H1 (cell line): ENCODE data around the gene POLD1. TPM values are rescaled to one million over a fixed set of nuclear protein-coding genes. Genes with fewer than 3 reads are reported as not detected.

Experiments used
- CTCF ChIA-PET: fragments of 300-600 bp; sonication (Branson Sonifier 250); formaldehyde crosslinking; loops from one replicate; lab custom pipeline; 2021; ENCODE audit not compliant: partially characterized antibody; lab: Charles Lee
- POLR2A ChIA-PET: fragments of 300-600 bp; sonication (Branson Sonifier 250); formaldehyde crosslinking; loops from one replicate; lab custom pipeline; 2021; ENCODE audit warnings: inconsistent platforms; ENCODE audit not compliant: partially characterized antibody; lab: Charles Lee
- DNase-seq, 2 experiments: peaks; one replicate each; pipeline versions ENCODE4 v3.0.0 to v3.0.0-alpha.2; 2010 to 2022; ENCODE audit warnings: low spot score in 2 of 2, low read depth in 1 of 2, mixed read lengths in 1 of 2
- FAIRE-seq: peaks from 2 replicates; lab custom pipeline; 2011; peaks lifted over from hg19 to GRCh38; lab: Jason Lieb, UNC
- H2AFZ ChIP-seq: 2 replicates; pipeline ENCODE4 v1.8.1; 2012; ENCODE audit warnings: low read length, inconsistent platforms
- H2AK5ac ChIP-seq: 2 replicates; pipeline ENCODE4 v1.6.1; 2013; ENCODE audit warnings: low read depth, low read length
- H2BK120ac ChIP-seq: replicated peaks from 2 replicates; pipeline ENCODE3; 2013; ENCODE audit warnings: low read depth, low read length, inconsistent platforms
- H2BK12ac ChIP-seq: 2 replicates; pipeline ENCODE4 v1.6.1; 2013; ENCODE audit warnings: low read depth, low read length
- H2BK15ac ChIP-seq: 2 replicates; pipeline ENCODE4 v1.6.1; 2013; ENCODE audit warnings: low read length
- H2BK20ac ChIP-seq: 2 replicates; pipeline ENCODE4 v1.6.1; 2013; ENCODE audit warnings: low read length
- H2BK5ac ChIP-seq: 2 replicates; pipeline ENCODE4 v1.6.1; 2013; ENCODE audit warnings: low read depth, low read length
- H3K14ac ChIP-seq: 2 replicates; pipeline ENCODE4 v1.6.1; 2013; ENCODE audit warnings: inconsistent platforms; ENCODE audit not compliant: insufficient read length
- H3K18ac ChIP-seq: 2 replicates; pipeline ENCODE4 v1.6.1; 2013; ENCODE audit warnings: low read length; ENCODE audit errors: extremely low read depth
- H3K23ac ChIP-seq: 2 replicates; pipeline ENCODE4 v1.6.1; 2013; ENCODE audit warnings: inconsistent platforms; ENCODE audit not compliant: insufficient read length
- H3K23me2 ChIP-seq: 2 replicates; pipeline ENCODE4 v1.6.1; 2013; ENCODE audit warnings: low read depth, low read length
- H3K27ac ChIP-seq: 2 replicates; pipeline ENCODE4 v1.6.1; 2011; ENCODE audit warnings: low read depth, low read length, inconsistent platforms
- H3K27me3 ChIP-seq, 4 experiments: replicated peaks in 1 of 4; 1 replicate in 1 of 4; 2 replicates in 3 of 4; pipeline versions ENCODE4 v1.6.1 to v1.8.1; 2011 to 2013; ENCODE audit warnings: low read length in 3 of 4, mild to moderate bottlenecking in 3 of 4, inconsistent platforms in 2 of 4, mixed read lengths in 2 of 4, moderate library complexity in 1 of 4; ENCODE audit not compliant: control insufficient read depth in 3 of 4, insufficient read depth in 3 of 4; ENCODE audit errors: extremely low read depth in 1 of 4
- H3K36me3 ChIP-seq, 4 experiments: 2 replicates each; pipeline versions ENCODE4 v1.6.1 to v1.8.1; 2011 to 2013; ENCODE audit warnings: mild to moderate bottlenecking in 4 of 4, low read length in 3 of 4, moderate library complexity in 2 of 4, control low read depth in 1 of 4, inconsistent platforms in 1 of 4; ENCODE audit not compliant: insufficient read depth in 4 of 4, control insufficient read depth in 2 of 4
- H3K4ac ChIP-seq: replicated peaks from 2 replicates; pipeline ENCODE3; 2013; ENCODE audit warnings: low read length, low read depth, mixed read lengths, inconsistent platforms; ENCODE audit not compliant: insufficient read length
- H3K4me1 ChIP-seq, 4 experiments: replicated peaks in 1 of 4; 1 replicate in 1 of 4; 2 replicates in 3 of 4; pipeline versions ENCODE4 v1.6.1 to v1.8.1; 2011 to 2013; ENCODE audit warnings: low read length in 3 of 4, inconsistent platforms in 2 of 4, mixed read lengths in 1 of 4; ENCODE audit not compliant: insufficient read depth in 4 of 4, control insufficient read depth in 3 of 4
- H3K4me2 ChIP-seq, 2 experiments: 2 replicates each; pipeline versions ENCODE4 v1.6.1 to v1.8.1; 2011 to 2013; ENCODE audit warnings: low read depth in 2 of 2, low read length in 2 of 2, control low read depth in 1 of 2, inconsistent platforms in 1 of 2, mild to moderate bottlenecking in 1 of 2; ENCODE audit not compliant: insufficient read depth in 1 of 2
- H3K4me3 ChIP-seq, 4 experiments: fragments of 200-600, 300-600 bp in 1 of 4; sonication (generic), shearing (Covaris generic), sonication (Bioruptor Twin) in 1 of 4; 2 replicates each; pipeline versions ENCODE4 v1.5.1 to v1.8.1; 2011 to 2016; ENCODE audit warnings: low read length in 4 of 4, low read depth in 3 of 4, control low read depth in 2 of 4, inconsistent platforms in 2 of 4, mild to moderate bottlenecking in 2 of 4, mixed read lengths in 1 of 4, moderate library complexity in 1 of 4; ENCODE audit not compliant: insufficient read depth in 2 of 4; ENCODE audit errors: extremely low read depth in 1 of 4
- H3K56ac ChIP-seq: replicated peaks from 2 replicates; pipeline ENCODE3; 2013; ENCODE audit warnings: low read depth, mild to moderate bottlenecking, mixed read lengths, low read length, inconsistent platforms; ENCODE audit not compliant: insufficient read length
- H3K79me1 ChIP-seq: 2 replicates; pipeline ENCODE4 v1.6.1; 2013; ENCODE audit warnings: low read depth, low read length, control low read depth
- H3K79me2 ChIP-seq, 2 experiments: 2 replicates each; pipeline versions ENCODE4 v1.6.1 to v1.8.1; 2012 to 2013; ENCODE audit warnings: low read length in 2 of 2, mild to moderate bottlenecking in 2 of 2, inconsistent platforms in 1 of 2; ENCODE audit not compliant: insufficient read depth in 2 of 2, control insufficient read depth in 1 of 2
- H3K9ac ChIP-seq, 4 experiments: replicated peaks in 1 of 4; 1 replicate in 1 of 4; 2 replicates in 3 of 4; pipeline versions ENCODE4 v1.6.1 to v1.8.1; 2011 to 2013; ENCODE audit warnings: low read depth in 3 of 4, low read length in 3 of 4, control low read depth in 2 of 4, mild to moderate bottlenecking in 2 of 4, moderate library complexity in 2 of 4, inconsistent platforms in 1 of 4; ENCODE audit errors: extremely low read depth in 1 of 4
- H3K9me3 ChIP-seq, 2 experiments: 2 replicates each; pipeline versions ENCODE4 v1.6.1 to v1.8.1; 2012 to 2013; ENCODE audit warnings: mild to moderate bottlenecking in 2 of 2, moderate library complexity in 2 of 2, control low read depth in 1 of 2, inconsistent platforms in 1 of 2, low read depth in 1 of 2, low read length in 1 of 2, mixed read lengths in 1 of 2; ENCODE audit not compliant: insufficient read depth in 2 of 2
- H4K20me1 ChIP-seq, 2 experiments: replicated peaks in 1 of 2; 2 replicates each; pipeline versions ENCODE3 to v1.8.1; 2011 to 2013; ENCODE audit warnings: inconsistent platforms in 2 of 2, low read length in 2 of 2, mild to moderate bottlenecking in 1 of 2; ENCODE audit not compliant: insufficient read depth in 2 of 2, control insufficient read depth in 1 of 2
- H4K5ac ChIP-seq: 2 replicates; pipeline ENCODE4 v1.6.1; 2013; ENCODE audit warnings: low read length, low read depth, mixed read lengths, inconsistent platforms; ENCODE audit not compliant: insufficient read length
- H4K8ac ChIP-seq: 2 replicates; pipeline ENCODE4 v1.8.0; 2013; ENCODE audit warnings: mild to moderate bottlenecking, moderate library complexity, low read length, inconsistent platforms; ENCODE audit not compliant: insufficient read depth; ENCODE audit errors: extremely low read depth
- H4K91ac ChIP-seq: replicated peaks from 2 replicates; pipeline ENCODE3; 2013; ENCODE audit warnings: low read length, mixed read lengths, inconsistent platforms; ENCODE audit not compliant: insufficient read length
- JUN ChIP-seq: IDR thresholded peaks from 2 replicates; pipeline ENCODE4 v1.6.1; 2011; ENCODE audit warnings: low read depth, mild to moderate bottlenecking, improper control_type of control experiment, low read length
- POLR2AphosphoS5 ChIP-seq: IDR thresholded peaks from 2 replicates; pipeline ENCODE4 v1.6.1; 2011; ENCODE audit warnings: low read depth, low read length
- RXRA ChIP-seq: IDR thresholded peaks from 2 replicates; pipeline ENCODE4 v1.6.1; 2011; ENCODE audit warnings: low read depth, mild to moderate bottlenecking, low read length, moderate library complexity; ENCODE audit not compliant: insufficient read depth
- WGBS, 2 experiments: shearing (Covaris generic) in 1 of 2; methylation state at CpG; one replicate each; pipeline versions ENCODE4 v1.1.6 to v1.1.7; 2013 to 2015; ENCODE audit warnings: low lambda C conversion rate in 2 of 2, mixed read lengths in 2 of 2, inconsistent platforms in 1 of 2, low coverage in 1 of 2, missing lambda C conversion rate in 1 of 2; ENCODE audit not compliant: insufficient replicate concordance in 2 of 2, insufficient coverage in 1 of 2, insufficient read length in 1 of 2; ENCODE audit errors: extremely low coverage in 1 of 2, missing lambda C conversion rate in 1 of 2; 5-methylcytosine and 5-hydroxymethylcytosine counted together
- polyA plus RNA-seq, 7 experiments: library from polyadenylated mRNA; depleted of rRNA in 3 of 7; stranded (reverse) in 5 of 7; unstranded in 2 of 7; fragments of >200 nt in 5 of 7; fragments of 200-250 nt in 2 of 7; gene quantifications; 1 replicate in 5 of 7; 2 replicates in 1 of 7; 4 replicates in 1 of 7; pipeline versions ENCODE4 v1.2.1 to v1.2.3, GENCODE V29; 2011 to 2013; ENCODE audit warnings: missing spikeins in 2 of 7, mixed read lengths in 2 of 7
- total RNA-seq: library from RNA; stranded (reverse); fragmentation: NEBNext Ultra II Directional; extraction: Animal tissue kit (Norgen Biotek cat#: 25700); gene quantifications from 2 replicates; pipeline ENCODE4 v1.2.1, GENCODE V29; 2021
- TF ChIP-seq, protein P1 (sequence below): IDR thresholded peaks from 2 replicates; pipeline ENCODE4 v1.6.1; 2011; ENCODE audit warnings: low read length, improper control_type of control experiment

Gene POLD1
- total and polyA plus RNA-seq, 2 of the 8 experiments (the other 6 are each of a cell fraction or from before 2014, with no cell fraction given), result 141 to 142 TPM

DNA sequence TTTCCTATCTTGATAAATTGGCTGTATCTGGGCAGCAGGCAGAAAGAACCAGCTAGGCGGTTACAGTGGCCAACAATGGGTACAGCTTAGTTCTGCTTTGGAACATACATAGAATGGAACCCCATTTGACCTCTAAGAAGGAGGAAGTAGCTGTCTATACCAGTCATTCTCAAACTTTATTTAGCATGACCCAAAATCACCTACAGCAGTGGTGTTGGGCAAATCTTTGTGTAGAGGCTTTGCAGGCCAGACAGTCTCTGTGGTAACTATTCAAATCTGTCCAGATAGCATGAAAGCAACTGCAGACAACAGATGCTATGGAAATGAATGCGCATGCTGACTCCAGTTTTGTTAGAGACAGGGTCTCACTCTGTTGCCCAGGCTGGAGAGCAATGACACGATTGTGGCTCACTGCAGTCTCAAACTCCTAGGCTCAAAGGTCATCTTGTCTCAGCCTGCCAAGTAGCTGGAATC lies 43.0 kb upstream of the POLD1 start:
- Histone ChIP-seq H3K18ac (no peak overlapping the region), H3K4me1 (no peaks in the 10 kb centered on the region), H3K27me3 (no peaks in the 10 kb centered on the region), H3K9me3 (no peaks in the 10 kb centered on the region), H4K91ac (no peak overlapping the region), H2BK15ac (no peak overlapping the region), H3K4me3 (no peak overlapping the region), H2BK20ac (no peak overlapping the region), H3K23ac (no peak overlapping the region), H2AK5ac (no peak overlapping the region), H3K79me1 (no peaks in the 10 kb centered on the region), H4K20me1 (no peaks in the 10 kb centered on the region), H4K5ac (no peak overlapping the region), H2BK5ac (no peak overlapping the region), H3K27ac (no peak overlapping the region), H3K56ac (no peak overlapping the region), H3K23me2 (no peaks in the 10 kb centered on the region), H2BK12ac (no peak overlapping the region), H3K79me2 (no peaks in the 10 kb centered on the region), H2AFZ (no peak overlapping the region), H3K4ac (no peak overlapping the region), H2BK120ac (no peak overlapping the region), H3K36me3 (0 out of 8 replicates have a peak, but pooled peaks cover 0 to 4% (median 2%) of the 10 kb centered on the region in 4 experiments), H4K8ac (no peak overlapping the region), H3K4me2 (no peak overlapping the region), H3K9ac (no peak overlapping the region), H3K14ac (no peak overlapping the region)
- CTCF ChIA-PET, result interaction anchor here (0.8 to 1.7 kb wide), 5 partner anchors 9 to 125 kb away, joined by 3 to 6 read pairs (median 3); no protein-coding TSS in a partner anchor
- FAIRE-seq (no peak), DNase-seq (no peak)
- POLR2A ChIA-PET, result interaction anchor here (2.3 kb wide), 1 partner anchor 8 kb away, joined by 12 read pairs; no protein-coding TSS in a partner anchor
- no peak for TF ChIP-seq POLR2AphosphoS5
- no peak for TF ChIP-seq JUN
- TF ChIP-seq, protein P1, sequence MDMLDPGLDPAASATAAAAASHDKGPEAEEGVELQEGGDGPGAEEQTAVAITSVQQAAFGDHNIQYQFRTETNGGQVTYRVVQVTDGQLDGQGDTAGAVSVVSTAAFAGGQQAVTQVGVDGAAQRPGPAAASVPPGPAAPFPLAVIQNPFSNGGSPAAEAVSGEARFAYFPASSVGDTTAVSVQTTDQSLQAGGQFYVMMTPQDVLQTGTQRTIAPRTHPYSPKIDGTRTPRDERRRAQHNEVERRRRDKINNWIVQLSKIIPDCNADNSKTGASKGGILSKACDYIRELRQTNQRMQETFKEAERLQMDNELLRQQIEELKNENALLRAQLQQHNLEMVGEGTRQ, result no peak
- no peak for TF ChIP-seq RXRA
- WGBS, 2 experiments, result 95% methylated on average over 3 of the region's 3 CpGs; no CpG with 5 or more reads in 1 of the 2 experiments
